DOHH2 (cell line): ENCODE results near the gene MTARC1.

Experiments
- H3F3A ChIP-seq: fragments of 200-600 bp; sonication (generic), shearing (Covaris generic); 2 replicates; pipeline ENCODE4 v1.6.0; 2016; ENCODE audit warnings: antibody characterized with exemption, mild to moderate bottlenecking; ENCODE audit not compliant: control insufficient read depth, insufficient read depth
- H3K27ac ChIP-seq: fragments of 200-600 bp; sonication (generic); 2 replicates; pipeline ENCODE4 v1.5.1; 2014; ENCODE audit warnings: low read depth, mild to moderate bottlenecking, low read length, moderate library complexity
- H3K27me3 ChIP-seq: fragments of 200-600 bp; sonication (generic); 2 replicates; pipeline ENCODE4 v1.6.1; 2014; ENCODE audit warnings: mild to moderate bottlenecking, low read length, mixed read lengths; ENCODE audit not compliant: control insufficient read depth
- H3K36me3 ChIP-seq: fragments of 200-600 bp; sonication (generic); 2 replicates; pipeline ENCODE4 v1.6.1; 2014; ENCODE audit warnings: mild to moderate bottlenecking, low read length, moderate library complexity, mixed read lengths; ENCODE audit not compliant: control insufficient read depth
- H3K4me1 ChIP-seq: fragments of 200-600 bp; sonication (generic); 2 replicates; pipeline ENCODE4 v1.6.1; 2014; ENCODE audit warnings: mild to moderate bottlenecking, low read length, mixed read lengths; ENCODE audit not compliant: control insufficient read depth
- H3K4me2 ChIP-seq: fragments of 200-600 bp; sonication (generic); 2 replicates; pipeline ENCODE4 v1.6.0; 2014; ENCODE audit warnings: mild to moderate bottlenecking, low read length, moderate library complexity
- H3K4me3 ChIP-seq: fragments of 200-600 bp; sonication (generic); 2 replicates; pipeline ENCODE4 v1.5.1; 2014; ENCODE audit warnings: mild to moderate bottlenecking, low read length, mixed read lengths
- H3K79me2 ChIP-seq: fragments of 200-600 bp; sonication (generic); 2 replicates; pipeline ENCODE4 v1.6.1; 2014; ENCODE audit warnings: mild to moderate bottlenecking, low read length, mixed read lengths; ENCODE audit not compliant: control insufficient read depth
- H3K9me2 ChIP-seq: fragments of 200-600 bp; sonication (generic); replicated peaks from 2 replicates; pipeline ENCODE4 v1.6.1; 2014; ENCODE audit warnings: mild to moderate bottlenecking, low read length, mixed read lengths; ENCODE audit not compliant: control insufficient read depth
- H3K9me3 ChIP-seq: fragments of 200-600 bp; sonication (generic); 2 replicates; pipeline ENCODE4 v1.6.1; 2014; ENCODE audit warnings: antibody characterized with exemption, low read length, mixed read lengths; ENCODE audit not compliant: control insufficient read depth, insufficient read depth
- H4K20me1 ChIP-seq: fragments of 200-600 bp; sonication (generic); 2 replicates; pipeline ENCODE4 v1.6.0; 2014; ENCODE audit warnings: low read depth, mild to moderate bottlenecking, antibody characterized with exemption, low read length, moderate library complexity; ENCODE audit not compliant: control insufficient read depth, insufficient read depth
- EZH2phosphoT487 ChIP-seq: fragments of 200-600 bp; sonication (generic); IDR thresholded peaks from 2 replicates; pipeline ENCODE4 v1.6.1; 2017; ENCODE audit warnings: borderline replicate concordance, mild to moderate bottlenecking, antibody characterized with exemption, low read length, moderate library complexity, mixed read lengths
- TF ChIP-seq, protein P1 (sequence below): fragments of 200-600 bp; sonication (generic); IDR thresholded peaks from one replicate; pipeline ENCODE4 v1.5.1; 2014; ENCODE audit warnings: antibody characterized with exemption, mild to moderate bottlenecking, low read depth, low read length; ENCODE audit not compliant: poor library complexity, severe bottlenecking

Gene MTARC1

GRCh38 chr1:220788900-220789299 is 2.2 kb downstream of the MTARC1 start:
- no peak for TF ChIP-seq EZH2phosphoT487
- TF ChIP-seq, protein P1, sequence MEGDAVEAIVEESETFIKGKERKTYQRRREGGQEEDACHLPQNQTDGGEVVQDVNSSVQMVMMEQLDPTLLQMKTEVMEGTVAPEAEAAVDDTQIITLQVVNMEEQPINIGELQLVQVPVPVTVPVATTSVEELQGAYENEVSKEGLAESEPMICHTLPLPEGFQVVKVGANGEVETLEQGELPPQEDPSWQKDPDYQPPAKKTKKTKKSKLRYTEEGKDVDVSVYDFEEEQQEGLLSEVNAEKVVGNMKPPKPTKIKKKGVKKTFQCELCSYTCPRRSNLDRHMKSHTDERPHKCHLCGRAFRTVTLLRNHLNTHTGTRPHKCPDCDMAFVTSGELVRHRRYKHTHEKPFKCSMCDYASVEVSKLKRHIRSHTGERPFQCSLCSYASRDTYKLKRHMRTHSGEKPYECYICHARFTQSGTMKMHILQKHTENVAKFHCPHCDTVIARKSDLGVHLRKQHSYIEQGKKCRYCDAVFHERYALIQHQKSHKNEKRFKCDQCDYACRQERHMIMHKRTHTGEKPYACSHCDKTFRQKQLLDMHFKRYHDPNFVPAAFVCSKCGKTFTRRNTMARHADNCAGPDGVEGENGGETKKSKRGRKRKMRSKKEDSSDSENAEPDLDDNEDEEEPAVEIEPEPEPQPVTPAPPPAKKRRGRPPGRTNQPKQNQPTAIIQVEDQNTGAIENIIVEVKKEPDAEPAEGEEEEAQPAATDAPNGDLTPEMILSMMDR, result no peak
- Histone ChIP-seq H3K4me2 (no peak overlapping the region), H3F3A (no peaks in the 10 kb centered on the region), H3K9me2 (no peaks in the 10 kb centered on the region), H3K79me2 (no peaks in the 10 kb centered on the region), H3K27me3 (peaks cover 14% of the 10 kb centered on the region), H3K4me1 (no peaks in the 10 kb centered on the region), H3K27ac (no peak overlapping the region), H3K36me3 (no peaks in the 10 kb centered on the region), H3K9me3 (no peaks in the 10 kb centered on the region), H4K20me1 (no peaks in the 10 kb centered on the region), H3K4me3 (no peak overlapping the region)

- no peaks in the 10 kb centered on the region for H3K9me3 ChIP-seq
- no peaks in the 10 kb centered on the region for H3K79me2 ChIP-seq
- no peak overlapping the region for H3K4me3 ChIP-seq
- TF ChIP-seq, protein P1, result no peak
- no peak for TF ChIP-seq EZH2phosphoT487
- H3K36me3 ChIP-seq, result no peaks in the 10 kb centered on the region
- no peak overlapping the region for H3K4me2 ChIP-seq
- H3K9me2 ChIP-seq, result no peaks in the 10 kb centered on the region
- H3K4me1 ChIP-seq, result no peaks in the 10 kb centered on the region
- no peaks in the 10 kb centered on the region for H3F3A ChIP-seq
- H3K27ac ChIP-seq, result no peak overlapping the region
- no peaks in the 10 kb centered on the region for H4K20me1 ChIP-seq
- H3K27me3 ChIP-seq, result peaks cover 11% of the 10 kb centered on the region; the same call in 1 of the 2 replicates
These were observed 2.9 kb downstream of the MTARC1 start for GRCh38 chr1:220789532-220790147.

DNA sequence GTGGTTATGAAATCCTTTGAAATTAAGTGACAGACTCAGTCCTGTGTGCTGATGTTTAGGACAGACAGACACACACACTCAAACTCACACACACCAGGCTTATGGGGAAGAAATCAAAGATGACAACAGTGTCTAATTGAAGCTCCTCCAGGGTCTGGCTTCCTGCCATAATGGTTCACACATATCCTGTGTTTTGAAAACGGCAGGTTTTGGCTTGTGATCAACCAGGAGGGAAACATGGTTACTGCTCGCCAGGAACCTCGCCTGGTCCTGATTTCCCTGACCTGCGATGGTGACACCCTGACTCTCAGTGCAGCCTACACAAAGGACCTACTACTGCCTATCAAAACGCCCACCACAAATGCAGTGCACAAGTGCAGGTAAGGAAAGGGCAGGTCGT is 4.6 kb downstream of the MTARC1 start:
- Histone ChIP-seq H3K4me3 (no peak overlapping the region), H3K4me1 (no peaks in the 10 kb centered on the region), H3K36me3 (no peaks in the 10 kb centered on the region), H4K20me1 (no peaks in the 10 kb centered on the region), H3K27ac (no peak overlapping the region), H3K4me2 (no peak overlapping the region), H3K27me3 (peaks cover 3% of the 10 kb centered on the region; the same call in 1 of the 2 replicates), H3K79me2 (no peaks in the 10 kb centered on the region), H3K9me3 (no peaks in the 10 kb centered on the region), H3F3A (no peaks in the 10 kb centered on the region), H3K9me2 (no peaks in the 10 kb centered on the region)
- TF ChIP-seq, protein P1, result no peak
- no peak for TF ChIP-seq EZH2phosphoT487
